Measurements from ENCODE around the gene PLCB1. TPM values are rescaled to one million over a fixed set of nuclear protein-coding genes. Genes with fewer than 3 reads are reported as not detected.

Gene PLCB1
- total RNA-seq, 2 experiments from 2014 or later, result 1.0 to 1.2 TPM

DNA sequence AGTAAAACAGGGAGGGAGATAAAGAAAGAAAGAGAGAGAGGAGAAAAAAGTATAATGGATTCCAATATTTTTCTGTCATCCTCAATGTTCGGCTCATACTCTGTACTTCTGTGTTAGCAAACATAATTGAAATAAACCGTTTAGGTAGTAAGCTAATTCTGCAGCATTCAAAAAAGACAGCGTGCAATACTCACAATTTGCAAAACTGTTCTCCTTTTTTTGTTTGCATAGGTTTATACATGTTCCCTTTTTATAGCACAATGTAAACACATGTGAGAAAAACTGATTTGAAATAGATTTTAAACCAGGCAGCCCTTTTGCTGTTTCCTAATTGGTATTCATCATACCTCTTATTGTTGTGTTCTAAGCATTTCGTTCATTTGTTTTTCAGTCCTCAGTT is 188.9 kb downstream of the PLCB1 start:
- no peak overlapping the region for H3K27ac Mint-ChIP-seq
- ChIA-PET CTCF (no interaction called here), POLR2A (no interaction called here)
- no peaks in the 10 kb centered on the region for H3K4me1 Mint-ChIP-seq
- DNase-seq, result no peak
- no peaks in the 10 kb centered on the region for H3K36me3 Mint-ChIP-seq (ENCODE audit: low read depth)
- no peak overlapping the region for H3K4me3 Mint-ChIP-seq
- H3K27me3 Mint-ChIP-seq, result peaks cover 1% of the 10 kb centered on the region
- no peaks in the 10 kb centered on the region for H3K9me3 Mint-ChIP-seq

DNA sequence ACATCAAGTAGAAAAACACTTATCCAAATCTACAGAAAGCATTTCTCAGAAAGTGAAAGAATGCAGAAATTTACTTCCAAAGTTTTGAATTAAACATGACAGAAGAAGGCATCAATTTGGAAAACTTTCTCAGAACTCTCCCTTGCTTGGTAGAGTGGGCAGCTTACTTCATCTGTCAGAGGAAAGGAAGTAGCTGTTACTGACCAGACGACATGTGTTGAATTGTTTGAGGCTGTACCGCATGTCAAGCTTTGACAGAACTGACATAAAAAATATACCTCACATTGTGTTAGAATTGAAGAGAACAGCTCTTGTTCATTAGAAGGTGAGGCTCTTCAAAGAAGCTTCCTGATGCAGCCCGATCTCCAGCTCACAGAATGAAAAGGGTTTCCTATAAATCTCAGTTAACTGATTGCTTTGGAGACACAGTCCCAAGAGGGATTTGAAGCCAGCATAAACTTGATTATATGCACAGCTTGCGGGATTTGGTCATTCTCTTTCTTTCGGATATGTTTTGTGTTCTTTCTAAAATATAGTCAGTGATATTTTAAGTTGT is 190.7 kb downstream of the PLCB1 start:
- CTCF ChIA-PET, result interaction anchor here (0.8 kb wide), 1 partner anchor 24 kb away, joined by 3 read pairs; no protein-coding TSS in a partner anchor

DNA sequence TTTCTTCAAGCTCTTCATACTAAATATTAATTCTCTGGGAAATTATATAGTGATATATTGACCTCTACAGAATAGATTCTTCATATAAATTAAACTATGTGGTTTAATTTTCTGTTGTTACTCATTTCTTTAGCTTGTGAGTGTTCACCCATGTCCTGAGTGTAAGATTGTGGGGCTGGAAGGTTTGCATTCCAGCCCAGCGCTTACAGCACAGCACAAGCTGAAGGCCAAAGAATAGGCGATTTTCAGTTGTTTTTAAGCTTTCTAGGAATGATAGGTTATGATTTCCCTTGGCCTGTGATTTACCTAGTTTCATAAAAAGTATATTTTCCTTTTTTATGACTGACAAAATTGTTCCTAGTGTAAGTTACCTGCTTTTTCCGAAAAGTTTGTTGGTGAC is 194.1 kb downstream of the PLCB1 start:
- H3K4me1 Mint-ChIP-seq, result no peaks in the 10 kb centered on the region
- no peak overlapping the region for H3K27ac Mint-ChIP-seq
- H3K4me3 Mint-ChIP-seq, result no peak overlapping the region
- no peaks in the 10 kb centered on the region for H3K36me3 Mint-ChIP-seq (ENCODE audit: low read depth)
- DNase-seq, result no peak
- CTCF ChIA-PET, result no interaction called here
- H3K9me3 Mint-ChIP-seq, result no peaks in the 10 kb centered on the region
- H3K27me3 Mint-ChIP-seq, result no peaks in the 10 kb centered on the region
- POLR2A ChIA-PET, result no interaction called here

More for the DNA sequence above, 190.7 kb downstream of the PLCB1 start:
- Mint-ChIP-seq H3K4me3 (no peak overlapping the region), H3K36me3 (ENCODE audit: low read depth) (no peaks in the 10 kb centered on the region), H3K9me3 (no peaks in the 10 kb centered on the region), H3K27ac (no peak overlapping the region), H3K4me1 (no peaks in the 10 kb centered on the region), H3K27me3 (peaks cover 1% of the 10 kb centered on the region)
- DNase-seq, result no peak
- POLR2A ChIA-PET, result no interaction called here

DNA sequence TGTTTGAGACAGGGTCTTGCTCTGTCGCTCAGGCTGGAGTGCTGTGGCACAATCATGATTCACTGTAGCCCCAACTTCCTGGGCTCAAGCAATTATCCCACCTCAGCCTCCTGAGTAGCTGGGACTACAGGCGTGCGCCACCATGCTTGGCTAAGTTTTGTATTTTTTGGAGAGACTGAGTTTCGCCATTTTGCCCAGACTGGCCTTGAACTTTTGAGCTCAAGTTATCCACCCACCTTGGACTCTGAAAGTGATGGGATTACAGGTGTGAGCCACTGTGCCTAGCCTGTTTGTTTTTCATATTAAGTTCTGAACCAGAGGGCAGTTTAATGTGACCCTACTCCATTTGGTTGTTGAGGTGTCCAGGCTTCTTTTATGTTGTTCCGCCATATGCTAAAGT is 194.8 kb downstream of the PLCB1 start:
- no peaks in the 10 kb centered on the region for H3K4me1 Mint-ChIP-seq
- H3K27ac Mint-ChIP-seq, result no peak overlapping the region
- DNase-seq, result no peak
- no peaks in the 10 kb centered on the region for H3K27me3 Mint-ChIP-seq
- H3K4me3 Mint-ChIP-seq, result no peak overlapping the region
- H3K9me3 Mint-ChIP-seq, result no peaks in the 10 kb centered on the region
- ChIA-PET POLR2A (no interaction called here), CTCF (no interaction called here)
- H3K36me3 Mint-ChIP-seq (ENCODE audit: low read depth), result no peaks in the 10 kb centered on the region

DNA sequence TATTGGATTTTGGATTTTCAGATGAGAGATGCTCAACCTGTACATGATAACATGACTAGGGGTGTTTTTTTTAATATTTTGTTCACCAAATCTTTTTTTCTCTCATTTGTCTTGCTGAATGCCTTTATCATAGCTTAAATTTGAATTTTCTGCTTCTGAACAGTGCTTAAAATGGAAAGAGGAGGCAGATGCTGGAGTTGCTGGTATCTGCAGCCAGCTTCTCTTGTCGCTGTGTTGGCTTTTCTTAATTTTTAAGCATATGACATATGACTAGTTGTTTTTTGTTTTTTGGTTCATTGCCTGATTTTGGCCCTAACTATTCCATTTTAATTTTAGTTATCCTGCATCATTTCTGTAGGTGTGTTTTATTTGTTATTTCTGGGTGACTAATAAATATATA is 196.1 kb downstream of the PLCB1 start:
- Mint-ChIP-seq H3K4me3 (no peak overlapping the region), H3K36me3 (ENCODE audit: low read depth) (no peaks in the 10 kb centered on the region), H3K27ac (no peak overlapping the region), H3K4me1 (no peaks in the 10 kb centered on the region), H3K9me3 (no peaks in the 10 kb centered on the region), H3K27me3 (no peaks in the 10 kb centered on the region)
- CTCF ChIA-PET, result no interaction called here
- no peak for DNase-seq
- POLR2A ChIA-PET, result no interaction called here

DNA sequence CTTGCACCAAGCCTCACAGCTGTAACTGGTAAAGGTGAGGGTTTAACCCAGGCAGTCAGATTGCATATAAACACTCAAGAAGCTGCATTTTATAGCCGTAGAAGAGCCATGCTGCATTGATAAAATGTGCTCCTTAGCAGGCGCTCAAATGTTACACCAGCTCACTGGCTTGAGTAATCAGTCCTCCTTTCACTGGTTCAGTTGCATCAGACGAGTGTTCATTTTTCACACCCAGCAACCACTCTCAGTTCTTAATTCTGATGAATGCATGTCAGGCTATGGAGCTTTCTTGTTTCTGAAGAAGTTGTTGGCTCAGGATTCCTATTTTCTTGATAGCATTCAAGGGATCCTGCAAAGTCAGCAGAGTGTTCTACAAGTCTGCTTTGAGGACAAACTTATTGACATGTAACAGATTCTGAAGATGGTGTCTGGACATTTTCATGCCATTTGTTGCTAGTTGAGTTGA is 198.3 kb downstream of the PLCB1 start:
- Mint-ChIP-seq H3K27me3 (no peaks in the 10 kb centered on the region), H3K27ac (no peak overlapping the region), H3K4me1 (no peaks in the 10 kb centered on the region), H3K4me3 (no peak overlapping the region), H3K9me3 (no peaks in the 10 kb centered on the region), H3K36me3 (ENCODE audit: low read depth) (no peaks in the 10 kb centered on the region)
- no peak for DNase-seq
- POLR2A ChIA-PET, result no interaction called here
- CTCF ChIA-PET, result no interaction called here

DNA sequence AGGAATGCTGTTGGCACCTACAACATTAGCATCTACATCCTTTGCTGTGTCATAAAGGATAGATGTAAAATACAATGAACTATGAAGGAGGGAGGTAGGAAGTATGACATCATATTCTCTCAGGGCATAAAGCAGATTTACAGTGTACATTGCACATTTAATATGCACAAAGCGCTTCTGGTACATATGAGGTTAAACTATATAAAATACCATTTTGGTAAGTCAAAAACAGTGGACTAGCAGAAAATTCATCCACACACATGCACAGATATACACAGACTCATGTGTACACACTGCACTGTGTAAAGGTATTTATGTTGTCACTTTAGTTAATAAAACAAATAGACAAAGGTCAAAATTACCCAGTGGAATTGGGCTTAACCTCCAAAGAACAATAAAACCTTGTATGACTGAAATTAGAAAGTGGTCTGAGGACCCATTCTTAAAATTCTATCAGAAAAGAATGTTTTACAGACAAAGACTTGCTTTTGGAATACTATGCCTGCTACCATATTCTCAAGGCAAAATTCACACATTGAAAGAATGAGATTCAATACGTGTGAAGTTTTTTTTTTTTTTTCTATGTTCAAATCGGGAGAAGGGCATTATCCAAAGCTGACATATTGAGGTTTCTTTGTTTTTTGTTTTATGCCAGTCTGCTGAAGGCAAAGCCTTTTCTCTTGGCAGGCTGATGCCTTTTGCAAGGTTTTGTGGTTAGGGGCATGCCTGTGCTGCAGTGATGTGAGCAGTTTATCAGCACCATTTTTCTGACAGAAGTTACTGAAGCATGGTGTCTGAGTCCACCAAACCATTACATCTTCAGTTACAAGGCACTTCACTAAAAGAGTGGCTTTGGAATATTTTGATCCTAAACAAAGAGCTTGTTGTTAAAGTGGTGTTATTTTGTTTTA is 199.0 kb downstream of the PLCB1 start:
- POLR2A ChIA-PET, result no interaction called here
- no peak overlapping the region for H3K4me3 Mint-ChIP-seq

DNA sequence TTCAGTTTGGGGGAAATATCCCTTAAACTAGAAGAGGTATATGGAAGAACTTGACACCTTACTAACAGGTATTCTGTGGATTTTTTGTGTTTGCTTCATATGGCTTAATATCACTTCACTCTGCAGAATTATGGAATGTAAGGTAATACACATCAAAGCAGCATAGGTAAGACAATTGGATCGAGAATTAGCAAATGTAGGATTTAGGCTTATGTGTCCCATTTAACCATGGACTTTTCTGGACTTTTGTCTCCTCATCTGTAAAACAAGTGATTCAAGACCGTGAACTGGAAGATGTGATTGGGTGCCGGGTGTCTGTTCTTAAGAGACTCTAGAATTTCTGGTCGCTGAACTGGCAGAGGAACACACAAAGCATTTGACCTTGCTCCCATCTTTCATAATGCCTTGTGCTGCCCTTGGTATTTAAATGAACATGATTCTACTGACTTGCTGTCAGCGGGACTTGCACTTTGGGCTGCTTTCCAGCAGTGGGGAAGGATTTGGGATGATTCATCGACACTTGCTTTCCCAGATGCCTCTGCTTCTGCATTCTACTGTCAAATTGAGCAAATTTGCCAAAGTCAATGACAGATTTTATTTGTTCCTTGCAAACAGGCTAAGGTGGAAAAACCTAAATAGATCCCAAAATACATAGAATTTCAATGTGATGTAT is 199.8 kb downstream of the PLCB1 start:
- Mint-ChIP-seq H3K9me3 (no peaks in the 10 kb centered on the region), H3K27ac (no peak overlapping the region), H3K36me3 (ENCODE audit: low read depth) (no peaks in the 10 kb centered on the region), H3K4me3 (no peak overlapping the region), H3K27me3 (no peaks in the 10 kb centered on the region), H3K4me1 (no peaks in the 10 kb centered on the region)
- CTCF ChIA-PET, result no interaction called here
- POLR2A ChIA-PET, result no interaction called here
- DNase-seq, result no peak

More for the DNA sequence above, 199.0 kb downstream of the PLCB1 start:
- Mint-ChIP-seq H3K27me3 (no peaks in the 10 kb centered on the region), H3K4me1 (no peaks in the 10 kb centered on the region), H3K9me3 (no peaks in the 10 kb centered on the region), H3K36me3 (ENCODE audit: low read depth) (no peaks in the 10 kb centered on the region), H3K27ac (no peak overlapping the region)
- no peak for DNase-seq
- CTCF ChIA-PET, result no interaction called here

DNA sequence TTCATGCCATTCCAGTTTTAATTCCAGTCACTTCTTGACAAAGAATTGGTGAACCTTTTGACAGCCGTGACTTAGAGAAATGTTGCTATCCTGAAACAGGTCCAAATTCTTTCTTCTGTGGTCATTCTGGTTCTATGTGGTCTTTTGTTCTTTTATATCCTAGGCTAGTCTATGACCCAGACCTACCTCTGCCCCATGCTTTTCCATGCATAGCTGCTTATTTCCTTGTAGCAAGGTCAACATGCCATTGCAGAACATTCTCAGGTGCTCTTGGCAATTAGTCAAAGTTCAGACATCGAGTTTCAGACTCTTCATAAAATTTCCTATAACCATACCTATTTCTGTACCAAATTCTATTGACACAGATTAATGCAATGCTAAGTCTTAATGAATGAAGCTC is 202.6 kb downstream of the PLCB1 start:
- Mint-ChIP-seq H3K9me3 (no peaks in the 10 kb centered on the region), H3K27me3 (no peaks in the 10 kb centered on the region), H3K4me3 (no peak overlapping the region), H3K4me1 (no peaks in the 10 kb centered on the region), H3K27ac (no peak overlapping the region), H3K36me3 (ENCODE audit: low read depth) (no peaks in the 10 kb centered on the region)
- CTCF ChIA-PET, result no interaction called here
- no peak for DNase-seq
- POLR2A ChIA-PET, result no interaction called here

DNA sequence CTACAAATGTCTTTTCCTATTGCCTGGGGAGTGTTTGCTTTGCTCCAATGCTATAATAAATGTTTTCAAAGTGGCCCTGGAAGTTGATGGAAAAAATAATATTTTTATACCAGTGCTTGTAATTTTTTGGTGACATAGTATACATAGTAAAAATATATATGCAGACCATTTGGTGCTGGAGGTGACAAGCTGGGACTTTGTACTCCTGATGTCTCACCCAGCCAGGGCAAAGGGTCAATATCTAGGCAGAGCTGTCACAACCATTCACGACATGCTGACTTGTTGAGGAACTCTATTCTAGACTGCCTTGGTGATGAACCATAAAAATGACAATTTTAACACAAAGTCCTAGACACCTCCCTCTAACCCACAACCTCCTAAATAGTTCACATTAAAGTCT is 203.0 kb downstream of the PLCB1 start:
- Mint-ChIP-seq H3K36me3 (ENCODE audit: low read depth) (no peaks in the 10 kb centered on the region), H3K27me3 (no peaks in the 10 kb centered on the region), H3K4me3 (no peak overlapping the region), H3K4me1 (no peaks in the 10 kb centered on the region), H3K27ac (no peak overlapping the region), H3K9me3 (no peaks in the 10 kb centered on the region)
- no peak for DNase-seq
- ChIA-PET CTCF (interaction anchor here (0.7 kb wide), 1 partner anchor 10 kb away, joined by 3 read pairs; no protein-coding TSS in a partner anchor), POLR2A (no interaction called here)

DNA sequence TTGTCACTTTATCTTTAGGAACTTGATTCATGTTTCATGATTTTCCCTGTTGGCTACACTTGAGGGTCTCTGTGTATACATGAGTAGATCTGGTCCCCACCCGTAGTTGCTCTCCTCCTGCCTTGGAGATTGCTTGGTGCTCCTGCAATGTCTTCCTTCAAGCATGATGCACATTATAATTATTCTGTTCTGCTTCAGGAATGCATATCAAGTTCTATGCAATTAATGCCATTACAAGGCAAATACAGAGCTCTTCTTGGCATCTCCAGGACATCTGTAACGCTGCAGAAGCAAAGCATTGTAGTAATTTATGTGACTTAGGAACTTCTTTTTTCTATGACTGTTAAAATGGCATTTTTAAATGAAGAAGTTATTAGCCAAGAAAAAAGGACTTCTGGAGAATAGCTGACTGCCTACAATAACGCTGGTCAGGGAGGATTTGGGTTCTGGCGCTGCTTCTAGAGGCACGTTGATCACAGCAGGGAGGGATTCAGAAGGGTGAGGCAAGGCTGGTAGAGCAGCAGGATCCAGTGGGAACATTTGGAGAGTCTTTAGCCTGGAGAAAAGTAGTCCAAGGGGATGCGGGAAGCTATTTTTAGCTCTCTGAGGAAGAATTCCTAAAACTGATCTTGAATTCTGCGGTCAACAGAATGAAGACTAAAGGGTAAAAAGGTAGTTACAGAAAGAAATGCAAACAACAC is 203.6 kb downstream of the PLCB1 start:
- POLR2A ChIA-PET, result no interaction called here
- Mint-ChIP-seq H3K9me3 (no peaks in the 10 kb centered on the region), H3K4me1 (no peaks in the 10 kb centered on the region), H3K27ac (no peak overlapping the region), H3K4me3 (no peak overlapping the region), H3K36me3 (ENCODE audit: low read depth) (no peaks in the 10 kb centered on the region), H3K27me3 (no peaks in the 10 kb centered on the region)
- DNase-seq, result no peak
- CTCF ChIA-PET, result interaction anchor here (0.7 kb wide), 1 partner anchor 9 kb away, joined by 3 read pairs; no protein-coding TSS in a partner anchor

DNA sequence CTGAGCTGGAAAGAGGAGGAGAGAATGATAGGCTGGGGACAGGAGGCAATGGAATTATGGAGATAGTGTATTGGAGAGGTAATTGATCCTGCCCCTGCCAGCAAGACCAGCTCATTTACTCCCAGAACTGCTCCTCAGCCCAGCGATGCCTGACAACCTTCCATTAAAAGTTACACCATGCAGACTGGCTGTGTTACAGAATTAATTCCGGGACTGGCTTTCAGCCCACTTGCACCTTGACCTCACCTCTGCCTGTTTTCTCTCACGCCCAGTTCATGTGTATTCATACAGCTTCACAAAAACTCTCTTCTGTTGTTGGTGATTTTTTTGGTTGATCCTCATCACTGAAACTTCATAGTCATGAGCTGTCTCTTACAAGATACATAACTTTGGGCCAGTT is 207.3 kb downstream of the PLCB1 start:
- POLR2A ChIA-PET, result no interaction called here
- H3K4me3 Mint-ChIP-seq, result no peak overlapping the region
- no peak for DNase-seq
- H3K4me1 Mint-ChIP-seq, result no peaks in the 10 kb centered on the region
- no peaks in the 10 kb centered on the region for H3K27me3 Mint-ChIP-seq
- no peaks in the 10 kb centered on the region for H3K9me3 Mint-ChIP-seq
- H3K36me3 Mint-ChIP-seq (ENCODE audit: low read depth), result no peaks in the 10 kb centered on the region
- H3K27ac Mint-ChIP-seq, result no peak overlapping the region
- CTCF ChIA-PET, result no interaction called here

DNA sequence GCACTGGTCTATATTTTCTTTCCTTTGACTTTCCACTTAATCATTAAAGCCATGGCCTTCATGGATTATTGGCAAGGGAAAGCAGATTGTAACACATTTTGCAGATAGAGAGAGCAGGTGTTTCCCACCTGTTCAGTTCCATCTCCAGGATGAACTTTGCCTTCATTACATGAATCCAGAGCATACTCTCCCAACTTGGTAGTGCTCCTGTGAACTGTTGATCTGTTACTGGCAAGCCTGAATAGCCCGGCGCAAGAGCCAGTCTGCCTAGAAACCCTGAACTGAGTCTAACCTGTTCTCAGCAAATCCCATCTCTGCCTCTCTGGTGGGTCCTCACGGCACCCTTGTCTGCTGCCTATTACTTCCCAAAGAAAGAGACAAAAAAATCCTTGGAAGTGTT is 210.3 kb downstream of the PLCB1 start:
- POLR2A ChIA-PET, result no interaction called here
- DNase-seq, result no peak
- no peak overlapping the region for H3K27ac Mint-ChIP-seq
- no peaks in the 10 kb centered on the region for H3K4me1 Mint-ChIP-seq
- CTCF ChIA-PET, result interaction anchor here (0.5 kb wide), 1 partner anchor 360 kb away, joined by 3 read pairs; no protein-coding TSS in a partner anchor
- no peaks in the 10 kb centered on the region for H3K9me3 Mint-ChIP-seq
- no peak overlapping the region for H3K4me3 Mint-ChIP-seq
- H3K36me3 Mint-ChIP-seq (ENCODE audit: low read depth), result no peaks in the 10 kb centered on the region
- H3K27me3 Mint-ChIP-seq, result no peaks in the 10 kb centered on the region
